Measurements from ENCODE around the gene CXCL5. TPM values are rescaled to one million over a fixed set of nuclear protein-coding genes. Genes with fewer than 3 reads are reported as not detected.
"Not testable (repeated sequence)": the region's sequence is repeated elsewhere in the genome, so short reads cannot be mapped to it uniquely, and the experiment has no call there.

Gene CXCL5
- total RNA-seq, 1 donor from 2014 or later = 42.3 TPM

DNA sequence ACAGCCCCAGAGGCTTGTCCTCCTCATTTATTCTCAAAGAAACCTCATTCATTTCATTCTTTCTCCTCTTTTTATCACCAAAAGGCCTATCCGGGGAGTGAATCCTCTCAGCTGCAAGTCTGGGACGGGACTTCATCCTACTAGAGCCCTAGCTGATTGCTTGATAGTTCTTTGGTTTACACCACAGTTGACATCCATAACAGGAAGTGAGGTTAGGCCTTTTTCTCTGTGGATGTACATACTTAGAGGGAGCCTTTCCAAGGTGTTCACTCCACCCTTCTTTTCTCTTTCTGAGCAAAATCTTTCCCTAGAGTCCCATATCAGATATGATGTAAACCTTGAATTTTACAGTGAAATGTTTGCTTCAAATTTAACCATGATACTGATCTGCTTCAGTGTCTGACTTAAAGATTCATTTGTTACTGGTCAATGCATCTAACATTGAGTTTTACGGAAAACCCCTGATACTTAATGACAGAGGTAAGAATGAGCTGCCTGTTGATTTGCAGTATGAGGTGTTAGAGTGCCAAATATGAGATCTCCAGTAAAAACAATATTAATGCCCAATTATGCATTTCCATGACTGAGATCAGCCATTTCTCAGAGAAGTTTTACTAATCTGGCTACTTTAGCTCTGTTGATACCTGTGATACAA, 16.8 kb upstream of the CXCL5 start:
- no peak for DNase-seq (ENCODE audit: low read depth)

- DNase-seq (ENCODE audit: low read depth) = no peak
These were observed 15.9 kb upstream of the CXCL5 start for GRCh38 chr4:74014332-74014731.

DNA sequence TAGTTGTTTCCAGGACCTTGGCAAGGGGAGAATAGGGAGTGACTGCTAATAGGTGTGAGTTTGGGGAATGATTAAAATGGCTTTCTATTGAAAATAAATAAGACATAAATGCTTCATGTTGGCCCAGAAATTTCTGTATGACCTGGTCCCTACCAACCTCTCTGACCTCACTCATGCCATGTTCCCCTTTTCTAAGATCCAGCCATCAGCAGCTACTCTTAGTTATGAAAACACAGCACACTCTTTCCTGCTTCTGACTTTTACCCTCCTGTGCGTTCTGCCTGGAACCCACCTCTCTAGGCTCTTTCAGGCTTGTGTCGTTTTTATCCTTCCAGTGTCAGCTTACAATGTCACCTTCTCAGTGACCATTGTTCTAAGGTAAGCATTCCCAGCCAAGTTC, 14.8 kb upstream of the CXCL5 start:
- no peak for DNase-seq (ENCODE audit: low read depth)

DNA sequence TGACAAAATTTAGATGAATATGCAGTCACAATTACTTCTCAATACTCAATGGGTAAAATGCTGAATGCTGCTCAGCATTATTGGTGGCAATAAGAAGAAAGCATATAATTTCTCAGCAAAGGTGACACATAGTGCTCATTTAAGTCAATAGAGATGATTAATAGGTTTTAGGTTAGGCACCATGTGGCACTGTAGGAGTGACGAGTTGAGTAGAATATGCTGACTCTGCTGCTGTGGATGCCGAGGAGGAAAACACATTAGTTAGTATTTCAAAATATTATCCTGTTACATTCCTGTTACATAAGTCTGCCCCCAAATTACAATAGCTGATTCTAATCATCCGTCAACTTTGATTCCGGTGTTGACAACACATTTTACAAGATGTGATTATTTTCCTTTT, 13.7 kb upstream of the CXCL5 start:
- DNase-seq (ENCODE audit: low read depth) = no peak

DNA sequence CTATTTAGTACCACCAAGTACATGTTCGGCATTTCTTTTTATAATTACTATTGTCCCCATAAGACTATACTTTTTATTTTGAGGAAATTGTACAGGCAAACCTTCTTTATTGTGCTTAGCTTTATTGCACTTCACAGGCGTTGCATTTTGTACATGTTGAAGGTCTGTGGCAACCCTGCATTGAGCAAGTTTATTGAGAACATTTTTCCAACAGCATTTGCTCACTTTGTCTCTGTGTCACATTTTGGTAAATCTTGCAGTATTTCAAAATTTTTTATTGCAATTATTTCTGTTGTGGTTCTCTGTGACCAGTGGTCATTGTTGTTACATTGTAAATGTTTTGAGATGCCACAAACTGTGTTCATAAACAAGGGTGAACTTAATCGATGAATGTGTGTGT, 10.8 kb upstream of the CXCL5 start:
- DNase-seq (ENCODE audit: low read depth) = no peak

GRCh38 chr4:74006009-74006476, 7.6 kb upstream of the CXCL5 start:
- peak; percentile 88 for DNase-seq (ENCODE audit: low read depth)

GRCh38 chr4:74005528-74005927, 7.1 kb upstream of the CXCL5 start:
- peak; percentile 90 for DNase-seq (ENCODE audit: low read depth)

GRCh38 chr4:74004668-74005067, 6.2 kb upstream of the CXCL5 start:
- DNase-seq (ENCODE audit: low read depth) = no peak

DNA sequence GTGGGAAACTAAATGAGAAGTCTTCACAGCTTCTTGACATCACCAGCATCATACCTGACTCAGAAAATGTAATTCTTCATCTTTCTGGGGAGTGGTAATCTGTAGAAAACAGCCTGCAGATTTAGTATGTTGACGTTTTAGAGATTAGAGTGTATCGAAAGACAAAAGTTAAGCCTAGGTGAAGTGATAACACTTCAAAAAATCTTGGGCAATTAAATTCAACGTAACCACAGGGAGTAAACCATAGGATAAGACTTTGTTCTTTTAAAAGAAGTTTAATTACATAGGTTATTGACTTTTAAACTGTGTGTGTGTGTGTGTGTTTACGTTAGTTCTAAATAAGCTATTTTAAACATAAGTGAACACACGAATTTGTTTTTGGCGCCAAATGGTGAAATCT, 1.8 kb upstream of the CXCL5 start:
- DNase-seq (ENCODE audit: low read depth) = no peak

DNA sequence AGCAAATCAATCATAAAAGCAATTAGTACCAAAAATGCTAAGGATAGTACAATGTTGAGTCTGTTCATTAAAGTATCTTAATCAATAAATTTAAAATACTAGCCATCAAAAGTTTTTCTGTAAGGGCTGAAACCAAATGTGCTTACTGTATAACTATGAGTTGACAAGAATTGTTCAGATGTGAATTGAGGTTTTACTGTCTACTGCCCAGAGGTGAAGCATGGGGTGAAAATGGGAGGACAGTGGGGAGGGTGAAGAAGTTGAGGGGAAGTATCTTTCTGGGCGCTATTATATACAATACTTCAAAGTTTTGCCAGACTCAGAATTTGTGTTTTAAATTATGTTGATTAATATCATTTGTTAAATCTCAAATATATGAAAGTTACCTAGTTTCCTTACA, 6.4 kb downstream of the CXCL5 start:
- DNase-seq (ENCODE audit: low read depth) = no peak

GRCh38 chr4:73991742-73992000, 6.8 kb downstream of the CXCL5 start:
- no peak for DNase-seq (ENCODE audit: low read depth)

DNA sequence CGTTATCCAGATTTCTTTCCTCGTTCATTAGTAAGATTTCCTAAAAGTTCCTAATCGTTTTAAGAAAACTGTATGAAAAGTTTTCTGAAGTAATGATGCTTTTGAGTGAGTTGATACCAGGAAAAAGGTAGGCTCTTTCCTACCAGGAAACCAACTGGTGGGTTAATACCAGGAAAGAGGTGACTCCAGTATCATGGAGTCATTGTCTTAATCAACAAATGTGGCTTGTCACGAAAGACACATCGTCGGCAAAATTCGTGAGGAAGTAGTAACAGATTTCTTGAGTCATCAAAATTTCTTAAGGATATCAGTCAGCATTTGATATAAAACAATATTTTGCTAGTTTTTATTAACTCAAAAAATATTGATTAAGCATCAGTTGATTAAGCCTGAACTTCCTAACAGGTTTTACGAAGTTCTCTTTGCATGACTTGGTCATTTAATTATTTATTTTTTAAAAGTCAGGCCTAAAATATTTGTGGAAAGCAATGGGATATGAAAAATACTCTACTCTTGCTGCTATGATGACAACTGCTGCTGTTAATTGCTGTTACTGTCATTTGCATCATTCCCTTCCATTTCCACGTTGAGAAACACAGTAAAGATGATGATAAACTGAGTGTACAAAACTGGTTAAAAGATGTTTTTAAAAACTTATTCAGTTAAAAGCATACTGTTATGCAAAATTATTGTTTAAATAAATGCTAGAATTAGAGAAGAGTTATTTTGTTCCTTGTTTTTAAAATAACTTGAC, 7.3 kb downstream of the CXCL5 start:
- DNase-seq (ENCODE audit: low read depth) = no peak

DNA sequence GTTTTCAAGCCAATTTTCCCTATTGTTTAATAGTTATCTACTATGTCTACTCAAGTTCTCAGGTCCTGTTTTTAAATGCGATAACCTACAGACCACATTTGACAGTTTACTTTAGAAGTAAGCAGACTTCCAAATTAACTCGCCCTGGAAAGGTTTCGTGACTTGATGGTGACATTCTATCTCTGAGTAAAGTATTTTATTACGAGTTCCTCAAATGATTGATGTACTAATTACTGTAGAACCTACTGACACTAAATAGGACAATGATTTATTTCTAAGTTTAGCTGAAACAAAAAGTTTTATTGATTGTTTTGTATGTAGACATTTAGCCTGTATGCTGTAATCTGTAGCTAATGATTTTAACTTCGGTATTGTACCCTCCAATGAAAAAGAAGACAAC, 8.5 kb downstream of the CXCL5 start:
- DNase-seq (ENCODE audit: low read depth) = no peak

DNA sequence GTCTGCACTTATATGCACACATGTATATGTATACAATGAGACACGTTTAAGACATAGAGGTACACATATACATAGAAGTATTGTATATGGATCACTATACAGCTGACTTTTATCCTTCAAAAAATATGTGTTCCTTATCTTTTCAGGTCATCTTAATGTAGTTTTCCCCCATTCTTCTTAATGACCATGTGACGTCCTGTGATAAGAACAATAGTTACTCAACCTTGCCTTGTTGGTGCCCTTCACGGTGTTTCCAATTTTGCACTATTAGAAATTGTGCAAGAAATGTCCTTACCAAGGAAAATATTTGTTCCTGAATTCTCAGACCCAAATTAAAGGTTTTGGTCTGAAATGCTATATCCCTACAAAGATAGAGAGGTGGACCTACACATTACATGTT, 9.4 kb downstream of the CXCL5 start:
- DNase-seq (ENCODE audit: low read depth) = no peak

DNA sequence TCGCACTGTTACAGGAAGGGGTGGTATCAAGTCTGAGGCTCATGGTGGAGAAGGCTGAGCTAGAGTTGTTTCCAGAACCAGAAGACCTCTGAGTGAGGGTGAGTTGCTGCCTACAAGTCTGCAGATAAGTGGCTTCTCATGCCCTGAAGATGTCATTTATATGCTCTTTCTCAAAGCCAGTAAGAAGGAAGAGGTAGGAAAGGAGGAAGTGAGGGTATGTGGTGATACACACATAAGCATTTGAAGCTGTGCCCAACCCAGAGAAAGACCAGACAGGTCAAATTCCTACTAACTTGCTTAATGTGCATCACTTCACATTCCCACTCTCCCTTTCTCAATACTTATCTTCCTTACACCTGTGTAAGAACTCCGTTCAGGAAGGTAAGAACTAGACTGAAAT, 10.4 kb downstream of the CXCL5 start, which contains the start of gene PPBP:
Gene PPBP (minus strand): TSS at position 130 of the 400 bp plus-strand sequence. CDS start 87 bp downstream, at position 43.
- DNase-seq (ENCODE audit: low read depth) = no peak

- DNase-seq (ENCODE audit: low read depth) = no peak
These were observed 13.0 kb downstream of the CXCL5 start for GRCh38 chr4:73985528-73985852.

DNA sequence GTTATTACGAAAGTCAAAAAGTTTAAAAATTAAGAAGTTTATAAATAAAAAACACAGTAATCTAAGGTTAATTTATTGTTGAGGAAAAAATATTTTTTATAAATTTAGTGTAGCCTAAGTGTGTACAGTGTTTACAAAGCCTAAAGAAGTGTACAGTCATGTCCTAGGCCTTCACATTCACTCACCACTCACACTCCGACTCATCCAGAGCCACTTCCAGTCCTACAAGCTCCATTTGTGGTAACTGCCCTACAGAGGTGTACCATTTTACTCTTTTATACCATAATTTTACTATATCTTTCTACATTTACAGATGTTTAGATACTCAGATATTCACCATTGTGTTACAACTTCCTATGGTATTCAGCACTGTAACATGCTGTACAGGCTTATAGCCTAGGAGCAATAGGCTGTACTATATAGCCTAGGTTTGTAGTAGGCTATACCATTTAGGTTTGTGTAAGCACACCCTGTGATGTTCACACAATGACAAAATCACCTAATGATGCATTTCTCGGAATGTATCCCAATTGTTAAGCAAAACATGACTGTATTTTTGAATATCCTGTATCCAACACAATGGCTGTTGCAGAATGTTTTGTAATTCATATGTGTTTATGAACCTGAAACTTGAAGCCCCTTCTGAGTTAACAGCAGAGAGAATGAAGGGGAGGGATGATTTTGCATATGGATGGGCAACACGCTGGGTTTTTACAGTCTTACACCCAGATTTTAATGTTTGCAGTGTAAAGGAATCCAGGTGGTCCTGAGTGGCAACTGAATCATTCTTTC, 13.5 kb downstream of the CXCL5 start:
- DNase-seq (ENCODE audit: low read depth) = no peak

- not testable (repeated sequence) for DNase-seq (ENCODE audit: low read depth)
These were observed 17.3 kb downstream of the CXCL5 start for GRCh38 chr4:73981175-73981574.

DNA sequence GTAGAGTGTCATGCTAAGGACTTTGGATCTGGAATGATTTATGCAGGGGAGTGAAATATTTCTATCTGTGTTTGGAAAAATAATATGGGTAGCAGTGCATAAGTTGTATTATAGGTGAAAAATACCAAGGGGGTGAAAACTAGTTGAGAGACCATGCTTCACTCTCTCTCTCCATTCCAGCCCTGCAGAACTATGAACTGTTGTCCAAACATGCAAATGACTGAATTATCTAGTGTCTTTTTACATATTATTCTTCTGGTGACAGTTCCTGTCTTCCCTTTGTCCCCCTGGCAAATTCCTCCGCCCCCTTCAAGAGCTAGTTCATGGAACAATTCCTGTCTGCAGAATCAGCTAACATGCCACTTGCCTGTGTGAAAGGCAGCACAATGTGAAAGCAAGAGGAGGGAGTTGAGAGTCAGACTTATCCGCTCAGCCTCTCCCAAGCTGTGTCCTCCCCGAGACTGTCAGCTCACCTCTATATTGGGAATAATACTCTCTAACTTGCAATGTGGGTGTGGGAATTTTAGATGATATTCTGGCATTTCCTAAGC, 19.0 kb downstream of the CXCL5 start:
- no peak for DNase-seq (ENCODE audit: low read depth)

- DNase-seq (ENCODE audit: low read depth) = peak; percentile 72
These were observed 19.6 kb downstream of the CXCL5 start for GRCh38 chr4:73978886-73979285.

DNA sequence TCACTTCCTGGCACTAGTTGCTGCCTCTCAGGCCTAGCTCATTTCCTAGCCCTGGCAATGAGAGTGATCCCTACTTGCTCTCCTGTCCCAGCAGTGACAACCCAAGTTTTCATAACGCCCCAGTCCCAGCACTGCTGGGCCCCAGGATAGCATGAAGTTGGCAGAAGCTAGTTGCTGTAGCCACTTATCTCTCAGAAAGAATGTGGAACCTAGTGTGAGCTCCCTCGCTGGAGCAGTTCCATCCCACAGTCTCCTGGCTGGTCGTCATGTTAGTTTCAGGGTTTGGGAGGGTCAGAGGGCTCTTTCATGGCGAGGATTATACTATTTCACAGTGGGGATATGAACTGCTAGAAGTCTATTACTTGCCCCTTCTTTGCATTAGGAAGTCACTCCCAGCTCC, 21.8 kb downstream of the CXCL5 start:
- DNase-seq (ENCODE audit: low read depth) = no peak

DNA sequence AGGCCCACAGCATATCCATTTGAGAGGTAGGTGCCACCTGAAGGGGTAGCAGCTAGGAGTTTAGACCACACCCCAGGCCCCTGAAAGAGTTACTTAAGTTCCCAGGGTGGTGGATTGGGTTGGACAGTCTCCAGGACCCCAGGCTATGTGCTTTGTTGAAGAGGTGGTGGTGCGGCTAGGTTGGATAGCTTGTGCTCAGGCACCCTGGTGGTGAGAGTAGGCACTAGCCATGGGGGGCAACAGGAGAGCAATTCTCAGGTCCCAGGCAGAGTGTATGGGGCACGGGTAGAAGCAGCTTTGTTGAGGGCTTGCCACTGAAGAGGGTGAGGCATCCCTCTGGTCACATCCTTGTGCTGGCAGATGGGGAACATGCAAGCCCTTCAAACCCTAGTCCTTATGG, 22.3 kb downstream of the CXCL5 start:
- no peak for DNase-seq (ENCODE audit: low read depth)

- no peak for DNase-seq (ENCODE audit: low read depth)
These were observed 24.1 kb downstream of the CXCL5 start for GRCh38 chr4:73974352-73974751.

Data from renal cortical epithelial cell (primary cell).